ENCODE results near the gene SPTY2D1.
"Not testable (repeated sequence)": the region's sequence is repeated elsewhere in the genome, so short reads cannot be mapped to it uniquely, and the experiment has no call there.

SPTY2D1 gene

GRCh38 chr11:18617688-18618341 is 16.3 kb downstream of the SPTY2D1 start:
- peak; percentile 60 for DNase-seq (ENCODE audit: low read depth)

GRCh38 chr11:18615628-18616392 is 18.3 kb downstream of the SPTY2D1 start:
- DNase-seq (ENCODE audit: low read depth), result peak; percentile 29

- DNase-seq (ENCODE audit: low read depth), result no peak
Observed at GRCh38 chr11:18614667-18615066, 19.5 kb downstream of the SPTY2D1 start.

- DNase-seq (ENCODE audit: low read depth), result no peak
Observed at GRCh38 chr11:18612394-18612793, 21.7 kb downstream of the SPTY2D1 start.

GRCh38 chr11:18611196-18611595 is 22.9 kb downstream of the SPTY2D1 start:
- no peak for DNase-seq (ENCODE audit: low read depth)

- DNase-seq (ENCODE audit: low read depth), result peak; percentile 83
Observed at GRCh38 chr11:18608376-18608775, 25.8 kb downstream of the SPTY2D1 start.

GRCh38 chr11:18600915-18601569 is 33.1 kb downstream of the SPTY2D1 start:
- DNase-seq (ENCODE audit: low read depth), result no peak

- DNase-seq (ENCODE audit: low read depth), result peak; percentile 72
Observed at GRCh38 chr11:18599739-18600230, 34.4 kb downstream of the SPTY2D1 start, which contains the start of gene MISFA. Gene MISFA, plus strand, starts transcription at chr11:18599789. Its CDS starts 140 bp downstream, at chr11:18599929.

- DNase-seq (ENCODE audit: low read depth), result peak; percentile 82
Observed at GRCh38 chr11:18594999-18595749, 39.0 kb downstream of the SPTY2D1 start.

GRCh38 chr11:18594088-18594487 is 40.1 kb downstream of the SPTY2D1 start:
- DNase-seq (ENCODE audit: low read depth), result not testable (repeated sequence)

- no peak for DNase-seq (ENCODE audit: low read depth)
Observed at GRCh38 chr11:18590571-18590970, 43.6 kb downstream of the SPTY2D1 start.

GRCh38 chr11:18588297-18589252 is 45.6 kb downstream of the SPTY2D1 start, which contains the start of gene UEVLD:
Gene UEVLD, minus strand, starts transcription at chr11:18588734. Its CDS starts 80 bp downstream, at chr11:18588654.
- peak; percentile 86 for DNase-seq (ENCODE audit: low read depth)

GRCh38 chr11:18581825-18582224 is 52.3 kb downstream of the SPTY2D1 start:
- no peak for DNase-seq (ENCODE audit: low read depth)

GRCh38 chr11:18580113-18580766 is 53.9 kb downstream of the SPTY2D1 start:
- DNase-seq (ENCODE audit: low read depth), result no peak

- DNase-seq (ENCODE audit: low read depth), result no peak
Observed at GRCh38 chr11:18578975-18579598, 55.1 kb downstream of the SPTY2D1 start.

- DNase-seq (ENCODE audit: low read depth), result no peak
Observed at GRCh38 chr11:18575361-18575760, 58.8 kb downstream of the SPTY2D1 start.

GRCh38 chr11:18567081-18567480 is 67.1 kb downstream of the SPTY2D1 start:
- no peak for DNase-seq (ENCODE audit: low read depth)

GRCh38 chr11:18566406-18566805 is 67.7 kb downstream of the SPTY2D1 start:
- no peak for DNase-seq (ENCODE audit: low read depth)

- no peak for DNase-seq (ENCODE audit: low read depth)
Observed at GRCh38 chr11:18564149-18564548, 70.0 kb downstream of the SPTY2D1 start.
